ENCODE results near the gene C9.
"Not testable (repeated sequence)": the region's sequence is repeated elsewhere in the genome, so short reads cannot be mapped to it uniquely, and the experiment has no call there.

Gene C9

GRCh38 chr5:39352951-39353350 lies 11.3 kb downstream of the C9 start:
- no peak for DNase-seq (ENCODE audit: low spot score)
- no peak for TF ChIP-seq CTCF (IDR thresholded peaks at IDR 0.05)
- Histone ChIP-seq H3K27ac (no peak overlapping the region), H3K4me3 (no peak overlapping the region)

GRCh38 chr5:39352170-39352569 lies 12.1 kb downstream of the C9 start:
- DNase-seq (ENCODE audit: low spot score), result no peak
- H3K27ac ChIP-seq, result no peak overlapping the region
- TF ChIP-seq CTCF (IDR thresholded peaks at IDR 0.05), result no peak

GRCh38 chr5:39349484-39349883 lies 14.8 kb downstream of the C9 start:
- TF ChIP-seq CTCF (IDR thresholded peaks at IDR 0.05), result no peak
- Histone ChIP-seq H3K27ac (no peak overlapping the region), H3K4me3 (no peak overlapping the region)
- DNase-seq (ENCODE audit: low spot score), result no peak

More at GRCh38 chr5:39352170-39352569, 12.1 kb downstream of the C9 start:
- H3K4me3 ChIP-seq, result no peak overlapping the region

- no peak for DNase-seq (ENCODE audit: low spot score)
- TF ChIP-seq CTCF (IDR thresholded peaks at IDR 0.05), result no peak
- Histone ChIP-seq H3K4me3 (no peak overlapping the region), H3K27ac (no peak overlapping the region)
Measured at GRCh38 chr5:39342460-39342859, 21.8 kb downstream of the C9 start.

GRCh38 chr5:39341896-39342295 lies 22.4 kb downstream of the C9 start:
- no peak for TF ChIP-seq CTCF (IDR thresholded peaks at IDR 0.05)
- DNase-seq (ENCODE audit: low spot score), result no peak
- Histone ChIP-seq H3K27ac (no peak overlapping the region), H3K4me3 (no peak overlapping the region)

GRCh38 chr5:39340506-39340905 lies 23.8 kb downstream of the C9 start:
- no peak for TF ChIP-seq CTCF (IDR thresholded peaks at IDR 0.05)
- DNase-seq (ENCODE audit: low spot score), result no peak
- no peak overlapping the region for H3K27ac ChIP-seq
- no peak overlapping the region for H3K4me3 ChIP-seq

GRCh38 chr5:39337252-39337915 lies 26.9 kb downstream of the C9 start:
- H3K27ac ChIP-seq, result no peak overlapping the region
- no peak for TF ChIP-seq CTCF (IDR thresholded peaks at IDR 0.05)
- H3K4me3 ChIP-seq, result no peak overlapping the region
- DNase-seq (ENCODE audit: low spot score), result no peak

- H3K27ac ChIP-seq; H3K4me3 ChIP-seq; DNase-seq (ENCODE audit: low spot score): not testable (repeated sequence)
Measured at GRCh38 chr5:39334296-39334695, 30.0 kb downstream of the C9 start.
